Stimulated activated naive CD4-positive, alpha-beta T cell (primary cell): Measurements from ENCODE around the gene BLTP2.
A peak's percentile ranks its signal among the peaks of the same experiment; 100 is the strongest.
"Not testable (repeated sequence)": the region's sequence is repeated elsewhere in the genome, so short reads cannot be mapped to it uniquely, and the experiment has no call there.

Experiments
- DNase-seq, 6 experiments: peaks; one replicate each; lab custom pipeline; 2025; lab: John Stamatoyannopoulos, UW

The BLTP2 gene

DNA sequence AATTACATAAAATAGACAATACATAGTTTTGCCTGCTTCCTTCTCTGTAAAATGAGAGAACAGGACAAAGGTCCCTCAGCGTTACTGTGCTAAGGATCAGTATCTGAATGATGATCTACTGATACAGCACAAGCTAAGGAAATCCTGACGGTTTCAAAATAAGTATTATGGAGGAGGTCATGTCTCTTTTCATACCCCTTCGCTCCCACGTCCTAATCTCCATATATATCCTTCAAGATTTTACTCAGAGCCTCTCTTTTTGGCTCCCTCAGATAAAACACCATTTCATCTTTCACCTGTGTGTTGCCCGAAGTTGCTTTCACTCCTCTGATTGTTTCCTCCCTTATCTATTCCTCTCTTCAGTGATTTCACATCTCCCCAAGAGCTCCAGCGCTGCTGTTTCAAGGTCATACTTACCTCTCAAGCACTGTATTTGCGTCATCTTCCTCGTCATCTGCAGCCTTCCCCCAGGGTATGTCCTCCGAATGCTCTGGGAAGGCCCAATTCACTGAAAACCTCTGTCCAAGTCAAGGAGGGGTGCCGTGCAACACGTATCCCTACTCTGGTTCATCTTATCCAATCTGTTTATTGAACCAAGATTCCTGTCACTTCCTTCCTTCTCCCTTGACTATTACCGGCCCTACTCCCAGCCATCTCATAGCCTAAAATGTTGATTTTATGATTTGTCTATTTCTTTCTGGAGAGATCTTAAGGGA is 1.2 kb upstream of the BLTP2 start:
- DNase-seq = peak in 2 of 6 experiments; percentile 37 to 53

GRCh38 chr17:28645576-28645939 is 600 bp upstream of the BLTP2 start:
- DNase-seq = no peak

GRCh38 chr17:28643983-28644786 is 773 bp downstream of the BLTP2 start:
- DNase-seq = no peak

DNA sequence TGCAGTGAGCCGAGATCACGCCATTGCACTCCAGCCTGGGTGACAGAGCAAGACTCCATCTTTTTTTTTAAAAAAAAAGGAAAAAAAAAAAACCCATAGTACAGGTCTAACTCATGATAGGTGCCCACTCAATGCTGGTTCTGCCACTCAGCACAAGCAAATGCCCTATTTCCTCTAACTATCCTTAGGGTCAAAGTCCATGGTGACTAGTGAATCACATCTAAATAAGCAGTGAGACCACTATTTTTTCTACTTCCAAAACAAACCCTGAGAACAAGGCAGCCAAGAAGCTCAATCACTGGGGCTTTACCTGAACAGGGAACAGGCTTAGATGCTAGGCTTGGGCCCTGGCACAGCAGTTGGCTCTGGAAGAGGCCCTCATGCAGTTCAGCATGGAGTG is 3.4 kb downstream of the BLTP2 start:
- no peak for DNase-seq

GRCh38 chr17:28635506-28635905 is 9.5 kb downstream of the BLTP2 start:
- no peak for DNase-seq

GRCh38 chr17:28634206-28634865 is 10.6 kb downstream of the BLTP2 start:
- no peak for DNase-seq

GRCh38 chr17:28626818-28627217 is 18.1 kb downstream of the BLTP2 start:
- DNase-seq = no peak

- DNase-seq = no peak
These were observed 20.8 kb downstream of the BLTP2 start for GRCh38 chr17:28624148-28624547.

DNA sequence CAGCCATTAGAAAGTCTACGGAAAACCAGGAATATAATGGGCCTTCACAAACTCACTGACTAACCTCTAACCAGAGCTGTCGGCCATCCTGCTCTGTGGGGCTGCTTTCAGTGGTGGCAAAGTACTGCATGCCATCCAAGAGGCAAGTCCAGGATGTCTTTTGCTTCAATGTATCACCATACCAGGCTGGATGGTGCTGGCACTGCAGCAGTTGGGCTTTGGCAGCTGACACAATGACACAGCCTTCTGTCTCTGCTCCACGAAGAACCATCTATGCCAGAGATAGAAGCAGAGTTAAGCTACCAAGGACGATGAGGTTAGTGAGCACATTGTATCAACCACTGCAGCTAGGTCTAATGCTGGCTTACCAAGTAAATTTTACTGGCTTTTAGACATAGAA is 21.3 kb downstream of the BLTP2 start:
- DNase-seq = no peak

GRCh38 chr17:28622186-28622585 is 22.8 kb downstream of the BLTP2 start:
- DNase-seq = no peak

- no peak for DNase-seq
These were observed 24.9 kb downstream of the BLTP2 start for GRCh38 chr17:28620010-28620409.

GRCh38 chr17:28618464-28618863 is 26.5 kb downstream of the BLTP2 start:
- DNase-seq = no peak

- DNase-seq = no peak
These were observed 28.7 kb downstream of the BLTP2 start for GRCh38 chr17:28616281-28616680.

GRCh38 chr17:28615260-28615940 is 29.6 kb downstream of the BLTP2 start:
- no peak for DNase-seq

- DNase-seq = no peak
These were observed 31.0 kb downstream of the BLTP2 start, which contains the start of gene RSKR for GRCh38 chr17:28613931-28614381. TSS of gene RSKR (minus strand) at chr17:28614185. CDS start at chr17:28614161, 24 bp downstream.

- DNase-seq = peak in 5 of 6 experiments; percentile 10 to 51 (median 16)
These were observed 31.8 kb downstream of the BLTP2 start for GRCh38 chr17:28612936-28613872.

DNA sequence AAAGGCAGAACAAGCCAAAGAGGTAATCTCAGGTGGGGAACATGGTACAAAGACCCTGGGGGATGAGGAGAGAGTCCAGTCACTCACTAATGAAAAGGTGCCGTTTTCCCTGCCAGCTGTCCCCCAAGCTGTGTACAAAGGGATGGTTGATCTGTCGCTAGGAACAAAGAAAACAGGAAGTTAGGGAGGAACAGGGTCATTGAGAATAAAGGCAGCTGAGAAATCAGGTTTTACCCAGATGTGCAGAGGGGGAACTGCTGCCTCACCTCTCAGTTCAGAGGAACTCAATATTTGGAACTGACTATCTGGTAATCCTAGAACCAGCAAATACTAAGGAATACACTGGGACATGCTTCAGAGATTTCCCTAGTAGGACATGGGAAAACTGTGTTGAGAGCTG is 32.4 kb downstream of the BLTP2 start:
- no peak for DNase-seq

DNA sequence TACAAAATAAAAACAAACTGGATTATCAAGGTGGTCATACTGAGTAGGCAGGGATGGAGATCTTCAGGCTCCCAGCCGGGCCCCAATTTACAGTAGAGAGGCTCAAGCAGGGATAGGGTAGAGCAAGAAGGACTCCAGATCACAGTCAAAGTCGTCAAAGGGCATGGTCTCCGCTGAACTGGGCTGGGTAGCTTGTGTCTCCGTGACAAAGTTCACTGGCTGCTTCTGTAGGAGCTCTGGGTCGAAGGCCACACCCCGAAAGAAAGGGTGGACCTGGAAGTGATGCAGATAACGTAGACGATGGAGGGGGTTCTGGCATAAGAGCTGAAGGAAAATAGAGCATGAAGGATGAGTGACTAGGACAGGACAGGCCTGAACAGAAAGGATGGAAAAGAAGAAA is 34.6 kb downstream of the BLTP2 start:
- DNase-seq = no peak

DNA sequence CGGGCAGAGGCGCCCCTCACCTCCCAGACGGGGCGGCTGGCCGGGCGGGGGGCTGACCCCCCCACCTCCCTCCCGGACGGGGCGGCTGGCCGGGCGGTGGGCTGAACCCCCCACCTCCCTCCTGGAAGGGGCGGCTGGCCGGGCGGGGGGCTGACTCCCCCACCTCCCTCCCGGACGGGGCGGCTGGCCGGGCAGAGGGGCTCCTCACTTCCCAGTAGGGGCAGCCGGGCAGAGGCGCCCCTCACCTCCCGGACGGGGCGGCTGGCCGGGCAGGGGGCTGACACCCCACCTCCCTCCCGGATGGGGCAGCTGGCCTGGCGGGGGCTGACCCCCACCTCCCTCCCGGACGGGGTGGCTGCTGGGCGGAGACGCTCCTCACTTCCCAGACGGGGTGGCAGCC is 40.9 kb downstream of the BLTP2 start:
- DNase-seq = not testable (repeated sequence)

DNA sequence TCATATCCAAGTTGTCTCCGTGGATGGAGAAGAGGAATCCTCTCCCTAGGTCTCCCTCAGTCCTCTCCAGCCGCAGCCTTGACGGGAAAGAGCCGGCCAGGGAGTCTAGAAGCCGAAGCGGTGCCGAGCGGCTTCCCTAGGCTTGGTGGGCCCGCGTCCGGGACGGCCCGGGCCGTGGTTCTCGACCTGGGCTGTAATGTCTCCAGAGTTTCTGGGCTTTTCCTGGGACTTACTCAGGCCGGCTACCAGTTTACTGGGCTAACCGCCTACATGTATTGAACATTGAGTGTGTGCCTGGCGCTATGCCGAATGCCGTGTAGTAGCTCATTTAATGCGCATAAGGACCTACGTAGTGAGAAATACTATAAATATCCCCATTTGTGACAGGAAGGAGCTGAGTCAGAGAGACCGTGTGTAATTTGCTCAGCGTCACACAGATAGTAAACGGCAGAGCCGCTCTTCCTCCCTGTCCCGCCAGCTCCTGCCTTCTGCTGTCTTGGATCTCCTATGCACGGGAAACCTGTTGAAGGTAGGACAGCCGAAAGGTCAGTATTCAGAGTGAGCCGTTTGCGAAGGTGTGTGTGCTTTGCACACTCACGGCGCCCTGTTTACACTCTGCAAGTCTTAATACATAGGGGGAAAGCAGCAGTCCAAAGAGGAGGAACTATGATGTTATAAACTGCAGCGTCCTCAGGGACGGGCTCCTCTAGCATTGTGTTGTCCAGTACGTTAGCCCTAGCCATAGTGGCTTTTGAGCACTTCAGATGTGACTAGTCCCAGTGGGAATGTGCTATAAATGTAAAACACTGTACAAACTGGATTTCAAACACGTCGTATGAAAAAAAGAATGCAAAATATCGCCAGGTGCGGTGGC is 45.4 kb downstream of the BLTP2 start:
- DNase-seq = peak; percentile 45 to 77 (median 64)
